Measurements from ENCODE around the gene ADNP2.

The ADNP2 gene

GRCh38 chr18:80108739-80109675 is at the start of gene ADNP2:
ADNP2 (plus strand) TSS chr18:80109262; CDS start chr18:80117543, 8,281 bp downstream.
- peak; percentile 86 for DNase-seq (ENCODE audit: low spot score)

- no peak for DNase-seq (ENCODE audit: low spot score)
Measured at GRCh38 chr18:80059945-80060344, 49.1 kb upstream of the ADNP2 start.

- no peak for DNase-seq (ENCODE audit: low spot score)
Measured at GRCh38 chr18:80065705-80066104, 43.4 kb upstream of the ADNP2 start.

GRCh38 chr18:80067321-80067720 is 41.7 kb upstream of the ADNP2 start:
- DNase-seq (ENCODE audit: low spot score) = no peak

- DNase-seq (ENCODE audit: low spot score) = no peak
Measured at GRCh38 chr18:80067897-80068296, 41.2 kb upstream of the ADNP2 start.

- no peak for DNase-seq (ENCODE audit: low spot score)
Measured at GRCh38 chr18:80068571-80069272, 40.3 kb upstream of the ADNP2 start.

GRCh38 chr18:80070825-80071224 is 38.2 kb upstream of the ADNP2 start:
- DNase-seq (ENCODE audit: low spot score) = no peak

- no peak for DNase-seq (ENCODE audit: low spot score)
Measured at GRCh38 chr18:80074183-80074582, 34.9 kb upstream of the ADNP2 start.

- no peak for DNase-seq (ENCODE audit: low spot score)
Measured at GRCh38 chr18:80074697-80075096, 34.4 kb upstream of the ADNP2 start.

- DNase-seq (ENCODE audit: low spot score) = no peak
Measured at GRCh38 chr18:80075940-80076339, 33.1 kb upstream of the ADNP2 start.

GRCh38 chr18:80076379-80076778 is 32.7 kb upstream of the ADNP2 start:
- no peak for DNase-seq (ENCODE audit: low spot score)

- DNase-seq (ENCODE audit: low spot score) = no peak
Measured at GRCh38 chr18:80077873-80078272, 31.2 kb upstream of the ADNP2 start.

- DNase-seq (ENCODE audit: low spot score) = no peak
Measured at GRCh38 chr18:80086281-80086680, 22.8 kb upstream of the ADNP2 start.

GRCh38 chr18:80088036-80088435 is 21.0 kb upstream of the ADNP2 start:
- no peak for DNase-seq (ENCODE audit: low spot score)

GRCh38 chr18:80088823-80089222 is 20.2 kb upstream of the ADNP2 start:
- DNase-seq (ENCODE audit: low spot score) = no peak

- no peak for DNase-seq (ENCODE audit: low spot score)
Measured at GRCh38 chr18:80095414-80095813, 13.6 kb upstream of the ADNP2 start.

GRCh38 chr18:80096032-80096565 is 13.0 kb upstream of the ADNP2 start:
- no peak for DNase-seq (ENCODE audit: low spot score)

GRCh38 chr18:80097201-80097600 is 11.9 kb upstream of the ADNP2 start:
- DNase-seq (ENCODE audit: low spot score) = no peak

GRCh38 chr18:80103231-80103630 is 5.8 kb upstream of the ADNP2 start:
- DNase-seq (ENCODE audit: low spot score) = no peak

- DNase-seq (ENCODE audit: low spot score) = no peak
Measured at GRCh38 chr18:80104364-80104779, 4.7 kb upstream of the ADNP2 start.

GRCh38 chr18:80105369-80106167 is 3.5 kb upstream of the ADNP2 start:
- no peak for DNase-seq (ENCODE audit: low spot score)

GRCh38 chr18:80106482-80107051 is 2.5 kb upstream of the ADNP2 start:
- DNase-seq (ENCODE audit: low spot score) = no peak
